HG03354 (cell line): Measurements from ENCODE around the gene PEG3.

Experiments
- ATAC-seq: cut with Tn5 transposase; IDR thresholded peaks from one replicate; pipeline ENCODE4 v1.9.1; 2021; ENCODE audit warnings: mild to moderate bottlenecking; ENCODE audit not compliant: unreplicated experiment, poor library complexity, severe bottlenecking

The PEG3 gene

GRCh38 chr19:56839652-56840450 lies 675 bp downstream of the PEG3 start:
- no peak for ATAC-seq

- no peak for ATAC-seq
These were observed 1.4 kb downstream of the PEG3 start for GRCh38 chr19:56838909-56839651.

GRCh38 chr19:56838024-56838908 lies 2.3 kb downstream of the PEG3 start:
- ATAC-seq, result no peak

GRCh38 chr19:56837492-56838023 lies 3.0 kb downstream of the PEG3 start:
- no peak for ATAC-seq

DNA sequence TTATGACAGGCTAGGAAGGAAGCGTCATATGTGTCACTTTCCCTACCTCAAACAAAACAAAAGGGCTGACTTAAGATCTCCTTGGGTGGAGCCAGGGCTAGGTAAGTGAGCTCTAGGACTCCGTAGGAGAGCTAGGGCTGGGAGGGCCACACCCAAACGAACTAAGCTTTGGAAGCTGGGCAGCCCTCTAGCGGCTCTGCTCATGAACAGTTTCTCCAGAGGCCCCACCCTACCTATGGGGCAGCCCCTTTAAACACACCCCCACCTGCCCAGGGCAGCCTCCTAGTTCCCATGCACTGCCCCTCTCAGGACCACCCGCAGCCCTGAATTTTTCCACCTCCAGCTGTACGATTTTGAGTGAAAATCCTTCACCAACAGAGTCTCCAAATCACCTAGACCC lies 3.5 kb downstream of the PEG3 start:
- ATAC-seq, result no peak

GRCh38 chr19:56836059-56836458 lies 4.5 kb downstream of the PEG3 start:
- ATAC-seq, result no peak

DNA sequence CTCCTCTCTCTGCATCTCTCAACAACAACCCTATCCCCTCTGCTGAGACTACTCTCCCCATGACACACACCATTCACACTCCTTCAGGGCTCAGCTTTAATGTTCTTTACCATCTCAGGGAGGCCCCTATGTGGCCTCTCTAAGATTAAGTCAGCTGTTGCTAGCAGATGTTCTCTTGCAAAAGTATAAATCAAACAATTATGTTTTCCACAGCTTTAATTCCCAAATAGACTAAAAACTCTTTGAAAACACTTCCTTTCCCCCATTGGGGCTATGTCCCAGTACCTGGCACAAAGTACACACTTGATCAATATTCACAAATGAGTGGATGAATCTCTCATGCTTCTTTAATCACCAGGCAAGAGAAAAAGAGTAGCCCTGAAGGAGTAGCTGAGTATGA lies 5.1 kb downstream of the PEG3 start:
- no peak for ATAC-seq

GRCh38 chr19:56834564-56835375 lies 5.8 kb downstream of the PEG3 start:
- ATAC-seq, result no peak

DNA sequence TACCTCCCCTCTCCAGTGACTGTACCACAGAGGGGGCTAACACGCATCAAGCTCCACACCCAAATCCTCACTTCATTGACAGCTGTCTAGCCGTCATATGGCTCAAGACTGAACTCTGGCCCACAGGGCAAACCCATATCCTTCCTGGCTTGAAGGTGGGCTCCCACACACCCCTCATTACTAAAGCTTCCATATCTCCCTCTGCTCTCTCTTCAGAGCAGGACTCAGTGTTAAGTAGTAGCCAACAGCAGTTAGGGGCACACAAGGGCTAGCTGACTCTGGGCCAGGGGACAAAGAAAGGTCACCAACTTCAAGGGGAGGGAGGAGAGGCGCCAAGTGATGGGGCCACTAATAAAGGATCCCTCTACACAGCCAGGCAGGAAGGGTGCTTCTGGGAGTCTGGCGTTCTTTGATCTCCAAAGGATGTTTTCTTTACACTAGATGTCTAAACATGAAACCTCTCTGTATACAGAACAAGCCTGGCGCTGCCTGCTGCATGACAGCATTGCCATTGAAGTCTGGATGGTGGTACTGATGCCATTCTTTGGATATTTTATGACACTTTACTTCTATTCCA lies 8.1 kb downstream of the PEG3 start:
- no peak for ATAC-seq

- ATAC-seq, result no peak
These were observed 9.3 kb downstream of the PEG3 start for GRCh38 chr19:56831255-56831654.

DNA sequence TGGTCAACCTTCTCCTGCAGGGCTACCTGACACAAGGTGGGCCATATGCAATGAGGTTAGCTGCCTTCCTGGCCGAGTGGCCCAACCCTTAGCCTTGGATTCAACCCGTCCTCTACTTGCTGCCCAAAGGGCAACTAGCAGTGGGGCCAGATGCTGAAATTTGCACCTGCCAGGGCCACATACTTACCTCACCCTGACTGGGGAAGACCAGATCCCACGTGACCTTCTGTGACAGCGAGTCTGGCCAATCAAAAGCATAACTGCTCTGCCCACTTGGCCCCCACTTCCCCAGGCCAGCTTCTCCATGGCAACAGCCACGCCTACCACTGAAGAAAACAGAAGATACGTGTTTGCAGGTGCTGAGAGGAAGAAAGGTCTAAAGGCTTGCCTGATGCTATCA lies 10.9 kb downstream of the PEG3 start:
- no peak for ATAC-seq

- ATAC-seq, result no peak
These were observed 12.8 kb downstream of the PEG3 start for GRCh38 chr19:56827708-56828107.

GRCh38 chr19:56823956-56824355 lies 16.6 kb downstream of the PEG3 start:
- ATAC-seq, result no peak

DNA sequence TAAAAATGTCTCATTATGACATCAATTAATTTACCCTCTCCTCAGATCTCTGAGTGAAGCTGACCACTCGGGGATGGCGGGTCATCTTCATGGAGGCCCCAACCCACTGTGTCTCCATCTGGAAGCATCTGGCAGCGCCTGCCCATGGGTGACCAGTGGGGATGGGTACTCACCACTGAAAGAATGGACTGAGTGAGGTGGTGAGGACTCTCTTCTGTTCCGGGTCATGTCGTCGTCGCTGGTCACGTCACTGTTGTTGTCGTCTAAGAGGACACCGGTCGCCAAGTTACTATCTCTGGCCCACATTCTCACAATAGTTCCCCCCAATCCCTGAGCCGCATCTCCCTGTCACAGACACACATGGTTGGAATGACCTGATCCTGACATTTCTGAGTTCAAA lies 17.1 kb downstream of the PEG3 start:
- ATAC-seq, result no peak

- ATAC-seq, result no peak
These were observed 17.8 kb downstream of the PEG3 start for GRCh38 chr19:56822755-56823154.

DNA sequence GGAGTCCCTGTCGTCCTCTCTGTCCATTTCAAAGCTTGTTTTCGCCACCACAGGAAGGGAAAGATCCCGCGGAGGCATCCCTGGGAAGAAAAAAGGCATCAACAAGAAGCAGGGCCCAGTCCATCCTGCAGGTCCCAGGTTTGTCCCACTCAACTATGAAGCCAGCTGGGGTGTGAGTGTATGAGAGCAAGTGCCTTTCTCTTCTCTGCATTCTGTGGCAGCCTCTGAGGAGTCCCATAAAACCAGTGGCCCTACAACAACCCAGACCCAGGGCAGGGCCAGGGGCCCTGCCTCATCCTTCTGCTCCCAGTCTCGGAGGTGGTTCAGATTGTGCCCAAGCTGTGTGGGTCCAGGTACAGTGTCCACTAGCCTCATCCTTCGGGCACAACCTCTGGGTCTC lies 18.9 kb downstream of the PEG3 start:
- ATAC-seq, result no peak

GRCh38 chr19:56821209-56821608 lies 19.3 kb downstream of the PEG3 start:
- no peak for ATAC-seq

GRCh38 chr19:56819166-56819565 lies 21.4 kb downstream of the PEG3 start:
- no peak for ATAC-seq

DNA sequence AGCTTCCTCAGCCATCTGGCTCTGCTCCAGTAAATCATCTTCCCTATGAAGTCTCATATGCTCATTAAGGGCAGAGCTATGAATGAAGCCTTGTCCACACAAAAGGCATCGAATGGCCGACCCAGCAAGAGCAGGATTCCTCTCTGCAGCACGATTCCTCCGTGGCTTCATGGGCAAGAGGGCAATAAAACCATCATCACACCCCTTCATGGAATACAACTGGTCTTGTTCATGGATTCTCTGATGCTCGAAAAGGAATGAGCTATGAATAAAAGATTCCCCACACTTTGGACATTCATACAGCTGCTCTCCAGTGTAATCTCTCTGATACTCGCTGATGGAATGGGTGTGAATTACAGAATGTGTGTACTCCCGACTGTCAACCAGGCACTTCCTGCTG lies 25.9 kb downstream of the PEG3 start:
- no peak for ATAC-seq
